Eye (tissue), 1 donor: ENCODE measurements around the gene HCFC1R1.
"Not testable (repeated sequence)": the region's sequence is repeated elsewhere in the genome, so short reads cannot be mapped to it uniquely, and the experiment has no call there.

Experiments used
- DNase-seq: peaks from one replicate; pipeline ENCODE4 v3.0.0-alpha.2; 2015

HCFC1R1 gene, protein sequence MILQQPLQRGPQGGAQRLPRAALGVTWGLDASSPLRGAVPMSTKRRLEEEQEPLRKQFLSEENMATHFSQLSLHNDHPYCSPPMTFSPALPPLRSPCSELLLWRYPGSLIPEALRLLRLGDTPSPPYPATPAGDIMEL

DNA sequence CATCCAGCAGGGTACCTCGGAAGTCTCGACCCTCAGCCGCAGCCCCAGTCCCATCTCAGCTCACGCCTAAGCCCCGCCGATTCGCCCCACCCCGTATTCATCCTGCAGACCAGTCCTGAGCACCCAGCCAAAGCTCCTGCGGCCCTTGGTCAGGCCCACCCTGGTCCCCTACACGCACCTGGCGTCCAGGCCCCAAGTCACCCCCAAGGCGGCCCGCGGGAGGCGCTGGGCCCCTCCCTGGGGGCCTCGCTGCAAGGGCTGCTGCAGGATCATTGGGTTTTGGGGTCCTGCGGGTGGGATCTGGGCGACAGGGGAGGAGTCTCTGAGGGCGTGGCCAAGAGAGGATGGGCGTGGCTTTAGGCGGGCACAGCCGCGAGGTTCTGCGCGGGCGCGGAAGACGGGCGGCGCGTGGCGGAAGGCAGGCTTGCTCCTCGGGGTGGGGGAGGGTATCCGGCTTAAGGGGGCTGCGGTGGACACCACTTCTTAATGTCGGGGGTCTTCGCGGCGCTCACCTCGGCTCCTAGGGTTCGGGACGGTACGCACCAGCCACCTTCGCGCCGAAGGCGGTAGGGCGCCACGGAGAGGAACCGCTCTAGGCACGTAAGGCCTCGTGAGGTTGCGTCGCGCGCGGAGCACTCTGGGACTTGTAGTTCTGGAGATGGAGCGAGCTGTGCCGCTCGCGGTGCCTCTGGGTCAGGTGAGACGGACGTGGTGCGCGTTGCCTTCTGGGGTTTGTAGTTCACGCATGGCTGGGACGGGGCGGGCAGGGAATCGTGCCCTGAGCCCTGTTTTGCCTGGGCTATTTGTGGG is at the start of gene HCFC1R1, which contains the start of gene THOC6:
Gene HCFC1R1 (minus strand): TSS at position 274 of the 810 bp plus-strand sequence. CDS start 1 bp downstream, at position 273.
Gene THOC6 (plus strand): TSS at position 367 of the 810 bp plus-strand sequence. CDS start 292 bp downstream, at position 659.
- DNase-seq: peak; percentile 99

DNA sequence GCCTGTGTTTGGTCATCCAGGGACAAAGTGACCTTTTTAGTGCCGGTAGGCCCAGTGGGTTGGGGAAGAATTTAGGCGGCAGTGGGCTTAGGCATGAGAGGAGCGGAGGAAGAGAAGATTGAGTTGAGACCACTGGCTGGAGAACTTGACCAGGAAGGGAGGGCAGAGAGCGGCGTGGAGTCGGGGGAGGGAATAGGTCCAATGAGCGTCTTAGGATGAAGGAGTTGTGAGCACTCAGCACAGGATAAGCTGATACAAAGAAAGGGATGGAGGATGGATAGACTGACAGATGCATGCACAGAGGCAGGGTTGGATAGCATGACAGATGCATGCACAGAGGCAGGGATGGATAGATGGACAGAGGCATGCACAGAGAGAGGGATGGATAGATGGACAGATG is 49.7 kb upstream of the HCFC1R1 start:
- DNase-seq: no peak

DNA sequence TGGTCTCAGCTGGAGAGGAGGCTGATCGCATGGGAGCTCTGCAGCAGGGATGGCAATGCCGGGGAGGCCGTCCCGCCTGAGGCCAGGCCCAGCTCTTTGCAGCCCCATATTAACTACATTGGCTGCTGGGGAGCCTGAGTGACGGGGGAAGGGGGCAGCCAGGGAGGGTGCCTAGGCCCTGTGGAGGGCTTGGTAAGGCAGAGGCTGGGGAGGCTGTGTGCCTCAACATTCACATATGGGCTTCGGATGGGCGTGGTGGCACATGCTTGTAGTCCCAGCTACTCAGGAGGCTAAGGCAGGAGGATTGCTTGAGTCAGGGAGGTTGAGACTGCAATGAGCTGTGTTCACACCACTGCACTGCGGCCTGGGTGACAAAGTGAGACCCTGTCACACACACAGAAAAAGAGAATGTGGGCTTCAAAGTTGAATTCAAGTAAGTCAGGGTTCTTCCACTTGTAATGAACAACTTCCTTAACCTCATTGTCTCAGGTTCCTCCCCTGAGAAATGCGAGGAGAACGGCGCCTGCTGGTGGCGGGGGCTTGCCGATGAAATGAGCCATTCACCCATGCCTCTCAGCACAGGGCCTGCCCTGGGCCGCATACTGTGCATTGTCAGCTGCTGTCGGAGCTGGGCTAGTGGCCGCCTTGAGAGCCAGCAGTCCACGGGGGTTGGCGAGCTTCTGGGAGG is 49.0 kb upstream of the HCFC1R1 start:
- not testable (repeated sequence) for DNase-seq

DNA sequence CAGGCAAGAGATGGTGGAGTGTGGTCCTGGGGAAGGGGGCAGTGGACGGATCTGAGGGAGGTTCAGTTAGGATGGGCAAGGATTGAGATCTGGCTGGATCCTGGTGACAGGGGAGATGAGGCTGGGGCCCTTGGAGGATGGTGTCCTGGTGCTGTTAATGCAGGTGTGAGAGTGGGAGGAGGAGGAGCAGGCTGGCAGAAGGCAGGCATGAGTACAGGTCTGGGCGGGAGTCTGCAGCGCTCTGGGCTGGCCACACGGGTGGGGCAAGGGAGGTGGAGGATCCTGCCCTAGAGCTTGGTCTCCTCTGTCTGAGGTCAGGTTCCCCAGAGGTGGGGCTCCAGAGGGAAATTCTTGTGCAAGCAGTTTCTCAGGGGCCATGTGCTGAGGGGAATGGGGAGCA is 48.4 kb upstream of the HCFC1R1 start:
- DNase-seq: not testable (repeated sequence)

DNA sequence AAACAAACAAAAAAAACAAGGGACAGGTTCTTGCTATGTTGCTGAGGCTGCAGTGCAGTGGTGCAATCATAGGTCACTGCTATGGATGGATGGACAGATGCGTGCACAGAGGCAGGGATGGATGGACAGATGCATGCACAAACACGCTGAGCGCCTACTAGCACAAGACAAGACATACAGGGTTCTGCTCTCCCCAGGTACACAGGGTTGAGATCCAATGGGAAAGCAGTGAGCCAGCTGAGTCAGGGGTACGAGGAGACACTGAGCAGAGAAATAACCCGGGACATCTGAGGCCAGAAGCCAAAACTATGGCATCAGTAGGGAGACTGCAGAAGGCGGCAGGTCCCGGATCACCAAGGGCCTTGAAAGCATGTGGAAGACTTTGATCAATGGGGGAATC is 47.9 kb upstream of the HCFC1R1 start:
- no peak for DNase-seq

DNA sequence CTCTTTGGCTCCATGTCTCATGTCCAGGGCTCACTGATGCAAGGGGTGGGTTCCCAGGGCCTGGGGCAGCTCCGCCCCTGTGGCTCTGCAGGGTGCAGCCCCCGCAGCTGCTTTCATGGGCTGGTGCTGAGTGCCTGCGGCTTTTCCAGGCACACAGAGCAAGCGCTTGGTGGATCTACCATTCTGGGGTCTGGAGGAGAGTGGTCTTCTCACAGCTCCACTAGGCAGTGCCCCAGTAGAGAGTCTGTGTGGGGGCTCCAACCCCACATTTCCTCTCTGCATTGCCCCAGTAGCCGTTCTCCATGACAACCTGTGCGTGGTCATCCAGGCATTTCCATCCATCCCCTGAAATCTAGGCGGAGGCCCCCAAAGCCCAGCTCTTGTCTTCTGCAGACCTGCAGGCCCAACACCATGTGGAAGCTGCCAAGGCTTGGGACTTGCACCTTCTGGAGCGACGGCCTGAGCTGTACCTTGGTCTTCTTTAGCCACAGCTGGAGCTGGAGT is 46.9 kb upstream of the HCFC1R1 start:
- no peak for DNase-seq

DNA sequence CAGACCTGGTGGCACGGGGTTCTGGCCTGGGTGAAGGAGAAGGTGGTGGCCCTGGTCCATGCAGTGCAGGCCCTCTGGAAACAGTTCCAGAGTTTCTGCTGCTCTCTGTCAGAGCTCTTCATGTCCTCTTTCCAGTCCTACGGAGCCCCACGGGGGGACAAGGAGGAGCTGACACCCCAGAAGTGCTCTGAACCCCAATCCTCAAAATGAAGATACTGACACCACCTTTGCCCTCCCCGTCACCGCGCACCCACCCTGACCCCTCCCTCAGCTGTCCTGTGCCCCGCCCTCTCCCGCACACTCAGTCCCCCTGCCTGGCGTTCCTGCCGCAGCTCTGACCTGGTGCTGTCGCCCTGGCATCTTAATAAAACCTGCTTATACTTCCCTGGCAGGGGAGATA is 45.4 kb upstream of the HCFC1R1 start:
- DNase-seq: not testable (repeated sequence)

DNA sequence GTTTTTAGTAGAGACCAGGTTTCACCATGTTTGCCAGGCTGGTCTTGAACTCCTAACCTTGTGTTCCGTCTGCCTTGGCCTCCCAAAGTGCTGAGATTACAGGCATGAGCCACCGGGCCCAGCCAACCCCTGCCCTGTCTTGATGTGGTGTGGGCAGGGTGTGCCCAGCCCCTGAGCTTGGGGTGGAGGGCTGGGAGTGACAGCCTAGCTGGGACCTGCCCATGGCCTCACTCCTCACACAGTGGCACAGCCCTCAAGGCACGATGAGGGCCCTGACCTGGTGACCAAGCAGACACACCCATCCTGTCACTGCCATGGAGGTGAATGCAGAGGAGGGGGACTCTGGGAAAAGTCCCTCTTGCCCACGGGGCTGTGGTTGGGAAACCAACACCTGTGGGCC is 44.7 kb upstream of the HCFC1R1 start:
- no peak for DNase-seq

DNA sequence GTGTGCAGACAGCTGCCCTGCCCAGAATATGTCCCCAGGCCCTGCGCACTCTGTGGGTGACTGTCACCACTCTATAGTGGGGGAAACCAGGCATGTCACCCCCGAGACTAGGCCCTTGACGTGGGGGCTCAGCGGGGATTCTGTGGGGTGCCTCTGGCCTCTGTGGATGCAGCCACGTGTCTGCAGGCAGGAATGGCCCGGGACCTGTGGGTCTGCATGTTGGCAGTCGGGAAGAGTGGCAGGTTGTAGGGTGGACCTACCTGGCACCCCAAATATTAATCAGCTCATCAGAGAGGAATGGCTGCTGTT is 42.7 kb upstream of the HCFC1R1 start:
- DNase-seq: no peak

DNA sequence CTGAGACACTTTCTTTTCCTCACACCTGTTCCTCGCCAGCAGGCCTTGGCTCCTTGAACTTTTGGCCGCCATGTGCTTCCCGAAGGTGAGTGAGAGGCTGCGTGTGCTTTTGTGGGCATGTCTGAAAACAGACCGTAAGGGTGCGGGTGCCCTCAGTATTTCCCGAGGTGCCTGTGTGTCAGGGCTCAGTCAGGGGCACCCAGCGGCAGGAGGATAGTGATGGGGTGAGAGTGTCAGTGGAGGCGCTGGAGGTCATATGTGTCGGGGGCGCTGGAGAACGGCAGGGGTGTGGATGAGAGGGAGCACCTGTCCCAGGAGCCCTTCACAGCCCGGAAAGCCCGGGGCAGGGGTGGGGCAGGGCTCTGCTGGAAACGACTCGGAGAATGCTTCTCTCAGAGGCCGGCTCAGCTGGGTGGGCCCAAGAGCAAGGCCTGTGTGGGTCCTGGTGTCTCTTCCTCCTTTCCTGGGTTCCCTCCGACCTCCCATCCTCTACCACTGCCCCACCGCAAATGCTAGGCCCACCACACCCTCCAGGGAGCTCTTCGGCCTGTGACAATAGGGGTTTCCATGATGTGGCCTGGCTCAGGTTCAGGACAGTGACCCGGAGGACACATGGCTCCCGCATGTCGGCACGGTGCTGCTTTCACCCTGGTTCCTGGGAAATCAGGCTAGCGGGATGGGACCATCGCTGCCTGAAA is 42.1 kb upstream of the HCFC1R1 start:
- no peak for DNase-seq

DNA sequence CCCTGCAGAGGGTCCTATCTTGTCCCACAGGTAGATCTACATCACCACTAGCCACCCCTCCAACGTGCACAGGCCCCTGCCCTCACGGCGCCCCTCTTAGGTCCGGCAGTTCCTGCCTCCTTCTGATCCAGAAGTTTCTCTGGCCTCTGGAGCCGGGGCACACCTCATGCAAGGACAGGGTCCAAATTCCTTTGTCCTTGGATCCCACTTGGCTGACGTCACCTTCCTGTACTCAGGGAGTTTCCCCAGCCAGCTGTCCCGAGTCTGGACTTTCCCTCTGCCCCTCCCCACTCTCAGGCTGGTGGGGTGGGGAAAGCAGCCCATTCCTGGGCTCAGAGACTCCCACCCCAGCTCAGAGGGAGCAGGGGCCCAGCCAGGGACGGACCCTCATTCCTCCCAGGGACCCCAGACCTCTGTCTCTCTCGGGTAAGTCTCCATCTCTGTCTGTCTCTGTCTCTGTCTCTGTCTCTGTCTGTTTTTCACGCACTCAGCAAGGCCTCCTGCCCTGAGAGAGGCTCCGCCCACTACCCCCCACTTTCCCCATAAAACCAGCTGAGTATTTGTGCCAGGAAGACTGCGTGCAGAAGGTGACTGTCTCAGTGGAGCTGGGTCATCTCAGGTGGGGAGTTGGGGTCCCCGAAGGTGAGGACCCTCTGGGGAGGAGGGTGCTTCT is 41.5 kb upstream of the HCFC1R1 start, which contains the start of gene IL32:
Gene IL32 (plus strand): TSS at position 572 of the 673 bp plus-strand sequence. CDS start 172 bp downstream, outside the sequence.
- no peak for DNase-seq

DNA sequence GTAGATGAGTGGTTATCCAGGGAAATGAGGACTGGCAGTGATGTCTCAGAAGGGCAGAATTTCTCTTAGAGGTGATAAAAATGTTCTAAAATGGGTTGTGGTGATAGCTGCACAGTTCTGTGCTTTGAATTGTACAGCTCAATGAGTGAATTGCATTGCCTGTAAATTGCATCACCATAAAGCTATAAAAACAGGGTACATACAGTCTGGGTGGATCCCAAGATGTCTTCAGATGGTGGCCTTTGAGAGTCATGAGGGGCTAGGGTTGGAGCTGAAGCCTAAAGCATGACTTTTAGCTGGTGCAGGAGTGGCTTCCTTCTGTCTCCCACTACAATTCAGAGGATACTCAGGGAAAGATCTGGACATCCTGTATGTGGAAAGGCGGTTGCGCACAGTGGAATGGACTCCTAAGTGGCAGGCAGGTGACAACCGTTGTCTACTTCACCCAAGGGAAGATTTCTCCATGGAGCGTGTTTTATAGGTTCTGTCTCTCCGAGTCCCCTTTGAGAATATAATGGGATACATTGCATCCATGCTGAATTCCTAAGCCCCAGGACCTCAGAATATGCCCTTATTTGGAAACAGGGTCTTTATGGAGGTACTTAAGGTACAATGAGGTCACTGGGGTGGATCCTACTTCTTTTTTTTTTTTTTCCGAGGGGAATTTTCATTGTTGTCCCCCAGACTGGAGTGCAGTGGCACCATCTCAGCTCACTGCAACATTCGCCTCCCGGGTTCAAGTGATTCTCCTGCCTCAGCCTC is 40.1 kb upstream of the HCFC1R1 start:
- no peak for DNase-seq

DNA sequence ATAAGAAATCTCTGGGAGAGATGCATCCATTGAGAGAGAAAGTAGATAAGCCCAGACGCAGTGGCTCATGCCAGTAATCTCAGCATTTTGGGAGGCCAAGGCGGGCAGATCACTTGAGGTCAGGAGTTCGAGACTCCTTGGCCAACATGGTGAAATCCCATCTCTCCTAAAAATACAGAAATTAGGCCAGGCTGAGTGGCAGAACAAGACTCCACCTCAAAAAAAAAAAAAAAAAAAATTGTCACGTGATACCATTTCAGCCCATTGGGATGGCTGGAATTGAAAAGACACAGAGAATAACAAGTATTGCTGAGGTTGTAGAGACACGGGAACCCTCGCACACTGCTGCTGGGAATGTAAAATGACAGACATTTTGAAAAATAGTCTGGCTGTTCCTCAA is 38.8 kb upstream of the HCFC1R1 start:
- no peak for DNase-seq

DNA sequence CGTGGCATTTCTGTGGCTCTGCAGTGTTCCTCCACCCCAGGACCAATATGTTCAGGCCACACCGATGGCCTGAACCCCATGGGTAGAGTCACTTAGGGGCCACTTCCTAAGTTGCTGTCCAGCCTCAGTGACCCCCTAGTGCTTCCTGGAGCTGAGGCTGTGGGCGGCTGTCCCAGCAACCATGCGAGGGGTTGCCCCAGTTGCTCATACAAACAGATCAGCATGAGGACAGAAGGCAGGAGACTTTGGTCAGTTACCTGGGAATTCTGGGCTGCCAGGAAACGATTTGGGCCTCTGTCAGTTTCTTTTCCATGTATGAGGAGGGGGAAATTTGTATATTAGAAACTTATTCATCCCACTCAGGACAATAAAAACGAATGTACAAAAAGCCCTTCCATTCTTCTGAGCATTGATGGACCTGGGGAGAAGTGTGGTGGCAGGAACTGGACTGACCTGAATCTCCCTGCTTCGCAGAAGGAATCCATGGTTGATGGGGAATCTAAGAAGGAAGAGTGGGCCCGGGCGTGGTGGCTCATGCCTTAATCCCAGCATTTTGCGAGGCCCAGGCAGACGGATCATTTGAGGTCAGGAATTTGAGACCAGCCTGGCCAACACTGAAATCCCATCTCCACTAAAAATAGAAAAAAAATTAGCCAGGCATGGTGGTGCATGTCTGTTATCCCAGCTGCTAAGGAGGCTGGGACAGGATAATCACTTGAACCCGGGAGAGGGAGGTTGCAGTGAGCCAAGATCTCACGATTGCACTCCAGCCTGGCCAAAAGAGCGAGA is 36.8 kb upstream of the HCFC1R1 start:
- DNase-seq: no peak

DNA sequence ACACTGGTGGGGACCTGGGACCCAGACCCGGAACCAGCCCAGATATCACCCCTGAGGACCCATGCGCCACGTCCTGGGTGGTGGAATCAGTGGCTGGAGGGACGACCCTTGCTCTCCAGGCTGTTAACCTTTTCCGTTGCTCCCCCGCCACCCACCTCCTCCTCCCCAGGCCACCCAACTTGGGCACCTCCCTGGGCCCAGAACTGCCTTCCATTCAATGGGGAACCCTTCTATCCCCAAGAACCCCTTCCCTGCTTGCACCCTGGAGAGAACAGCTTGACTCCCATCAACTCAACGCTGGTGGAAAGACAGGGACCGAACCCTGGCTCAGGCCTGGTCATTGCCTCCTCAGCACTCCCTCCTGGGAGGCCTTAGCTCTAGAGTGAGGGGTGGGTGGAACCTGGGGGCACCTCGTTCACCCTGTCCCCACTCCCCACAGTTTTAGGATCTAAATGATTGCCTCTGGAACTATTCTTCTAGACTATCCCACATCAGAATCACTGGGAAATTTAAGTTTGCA is 36.0 kb upstream of the HCFC1R1 start:
- no peak for DNase-seq

DNA sequence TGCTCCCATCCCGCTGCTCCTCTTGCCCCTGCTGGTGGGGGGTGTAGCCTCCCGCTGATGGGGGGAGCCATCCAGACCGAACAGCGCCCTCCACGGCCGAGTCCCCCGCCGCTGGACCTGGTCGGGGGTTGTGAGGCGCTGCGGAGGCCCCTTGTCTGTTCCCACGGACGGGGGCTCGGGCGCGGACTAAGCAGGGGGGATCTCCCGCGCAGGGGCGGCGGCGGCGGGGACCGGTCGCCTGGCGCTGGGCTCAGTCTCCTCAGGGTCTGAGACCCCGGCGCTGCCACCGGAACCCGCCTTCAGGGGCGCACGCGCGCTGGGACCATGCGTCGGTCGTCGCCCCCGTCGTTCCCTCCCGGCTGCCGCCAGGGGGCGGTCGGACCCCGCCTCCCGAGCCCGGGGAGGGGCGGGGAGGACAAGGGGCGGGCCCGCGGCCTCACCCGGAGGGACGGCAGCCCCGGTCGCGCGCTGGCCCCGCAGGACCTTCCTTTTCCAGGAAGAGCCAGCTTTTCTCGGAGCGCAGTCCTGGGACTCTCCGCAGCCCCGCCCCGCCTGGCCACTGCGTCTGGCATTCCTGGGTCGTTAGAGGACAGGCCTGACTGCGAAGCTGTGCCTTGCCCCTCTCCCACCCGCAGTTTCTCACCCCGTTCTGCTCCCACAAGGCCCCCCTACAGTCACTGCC is 35.4 kb upstream of the HCFC1R1 start:
- DNase-seq: peak; percentile 94

DNA sequence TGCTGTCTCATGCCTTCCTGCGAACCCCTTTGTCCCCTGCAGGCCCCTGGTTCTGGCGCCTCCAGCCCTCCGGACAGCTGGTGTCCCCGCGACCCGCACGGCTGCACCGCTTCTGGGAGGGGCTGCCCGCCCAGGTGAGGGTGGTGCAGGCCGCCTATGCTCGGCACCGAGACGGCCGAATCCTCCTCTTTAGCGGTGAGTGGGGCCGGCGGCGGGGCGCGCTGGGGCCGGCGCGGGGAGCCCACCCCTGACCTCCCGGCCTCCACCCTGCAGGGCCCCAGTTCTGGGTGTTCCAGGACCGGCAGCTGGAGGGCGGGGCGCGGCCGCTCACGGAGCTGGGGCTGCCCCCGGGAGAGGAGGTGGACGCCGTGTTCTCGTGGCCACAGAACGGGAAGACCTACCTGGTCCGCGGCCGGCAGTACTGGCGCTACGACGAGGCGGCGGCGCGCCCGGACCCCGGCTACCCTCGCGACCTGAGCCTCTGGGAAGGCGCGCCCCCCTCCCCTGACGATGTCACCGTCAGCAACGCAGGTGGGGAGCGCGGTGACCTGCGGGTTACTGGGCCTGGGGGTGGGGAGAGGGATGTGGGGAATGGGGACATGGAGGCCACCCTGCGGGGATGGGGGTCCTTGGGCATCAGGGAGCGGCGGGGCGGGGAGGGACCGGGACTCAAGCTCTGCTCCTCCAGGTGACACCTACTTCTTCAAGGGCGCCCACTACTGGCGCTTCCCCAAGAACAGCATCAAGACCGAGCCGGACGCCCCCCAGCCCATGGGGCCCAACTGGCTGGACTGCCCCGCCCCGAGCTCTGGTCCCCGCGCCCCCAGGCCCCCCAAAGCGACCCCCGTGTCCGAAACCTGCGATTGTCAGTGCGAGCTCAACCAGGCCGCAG is 34.6 kb upstream of the HCFC1R1 start:
- DNase-seq: peak; percentile 58

DNA sequence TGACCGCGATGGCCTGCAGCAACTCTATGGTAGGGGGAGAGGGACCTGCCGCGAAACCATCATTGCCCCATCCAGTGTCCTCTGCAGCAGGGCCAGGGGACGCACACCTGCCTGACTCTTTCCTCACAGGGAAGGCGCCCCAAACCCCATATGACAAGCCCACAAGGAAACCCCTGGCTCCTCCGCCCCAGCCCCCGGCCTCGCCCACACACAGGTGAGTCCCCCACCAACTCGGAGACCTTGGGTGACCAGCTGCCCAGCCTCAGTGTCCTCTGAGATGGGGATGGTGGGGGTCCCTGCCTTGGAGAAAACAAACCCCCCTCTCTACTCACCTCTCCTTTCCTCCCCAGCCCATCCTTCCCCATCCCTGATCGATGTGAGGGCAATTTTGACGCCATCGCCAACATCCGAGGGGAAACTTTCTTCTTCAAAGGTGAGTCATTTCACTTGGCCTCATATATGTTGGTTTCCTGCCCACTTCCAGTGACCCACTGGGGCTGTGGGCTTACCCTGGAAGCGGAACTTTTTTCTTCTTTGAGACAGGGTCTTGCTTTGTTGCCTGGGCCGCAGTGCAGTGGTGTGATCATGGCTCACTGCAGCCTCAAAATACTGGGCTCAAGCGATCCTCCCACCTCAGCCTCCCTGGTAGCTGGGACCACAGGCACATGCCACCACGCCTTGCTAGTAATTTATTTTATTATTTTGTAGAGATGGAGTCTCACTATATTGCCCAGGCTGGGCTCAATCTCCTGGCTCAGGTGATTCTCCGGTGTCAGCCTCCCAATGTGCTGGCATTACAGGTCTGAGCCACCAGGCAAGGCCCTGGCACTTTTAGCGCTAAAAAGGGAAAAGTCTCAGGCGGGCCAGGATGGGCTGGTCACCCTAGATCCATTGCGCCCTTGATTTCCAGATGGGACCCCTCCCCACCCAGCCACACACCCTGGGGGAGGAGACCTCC is 33.7 kb upstream of the HCFC1R1 start:
- DNase-seq: no peak
